ENCODE results near the gene HDLBP.

GRCh38 chr2:241214766-241215165 lies 100.7 kb downstream of the HDLBP start:
- no peak for TF ChIP-seq CTCF (IDR thresholded peaks at IDR 0.05)
- TF ChIP-seq POLR2A (IDR thresholded peaks at IDR 0.05): no peak

All from testis (tissue), 2 donors.